Activated T-cell treated with anti-CD3 and anti-CD28 coated beads, Interleukin-2, amount 50 U/mL, for 1 hour (primary cell): ENCODE results near the gene TMEM229A.
"Not testable (repeated sequence)": the region's sequence is repeated elsewhere in the genome, so short reads cannot be mapped to it uniquely, and the experiment has no call there.

Experiments
- DNase-seq: peaks from one replicate; pipeline ENCODE4 v3.0.0-alpha.2; 2020

The TMEM229A gene

DNA sequence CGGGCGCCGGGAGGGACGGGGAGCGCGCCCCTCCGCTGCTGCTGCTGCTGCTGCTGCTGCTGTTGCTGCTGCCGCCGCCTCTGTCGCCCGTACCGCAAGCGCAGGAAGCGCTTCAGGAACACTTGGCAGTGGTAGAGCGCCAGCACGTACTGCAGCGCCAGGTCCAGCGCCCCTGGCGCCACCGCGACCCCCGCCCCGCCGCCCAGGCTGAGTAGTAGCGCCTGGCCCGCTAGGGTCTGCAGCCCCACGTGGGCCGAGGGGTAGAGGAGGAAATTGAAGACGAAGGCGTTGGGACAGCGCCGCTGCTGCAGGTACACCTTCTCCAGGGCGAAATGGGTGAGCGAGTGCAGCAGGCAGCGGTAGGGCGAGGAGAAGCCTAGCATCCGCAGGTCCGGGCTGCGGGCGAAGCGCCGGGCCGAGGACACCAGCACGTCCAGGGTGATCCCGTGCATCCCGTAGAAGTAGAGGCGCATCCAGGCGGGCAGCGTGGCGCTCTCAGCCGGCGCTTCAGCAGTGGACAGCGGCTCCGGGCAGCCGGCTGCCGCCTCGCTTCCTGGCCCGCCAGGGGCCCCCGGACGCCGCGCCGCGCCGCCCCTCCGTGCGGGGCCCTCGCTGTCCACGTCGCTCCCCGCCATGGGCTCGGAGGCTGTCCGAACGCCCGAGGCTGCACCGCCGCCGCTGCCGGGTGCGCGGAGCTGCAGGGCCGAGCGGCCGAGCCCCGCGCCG is at the start of gene TMEM229A:
TMEM229A (minus strand) TSS at position 699 of the 726 bp plus-strand sequence; CDS start at position 635, 64 bp downstream.
- DNase-seq: no peak

DNA sequence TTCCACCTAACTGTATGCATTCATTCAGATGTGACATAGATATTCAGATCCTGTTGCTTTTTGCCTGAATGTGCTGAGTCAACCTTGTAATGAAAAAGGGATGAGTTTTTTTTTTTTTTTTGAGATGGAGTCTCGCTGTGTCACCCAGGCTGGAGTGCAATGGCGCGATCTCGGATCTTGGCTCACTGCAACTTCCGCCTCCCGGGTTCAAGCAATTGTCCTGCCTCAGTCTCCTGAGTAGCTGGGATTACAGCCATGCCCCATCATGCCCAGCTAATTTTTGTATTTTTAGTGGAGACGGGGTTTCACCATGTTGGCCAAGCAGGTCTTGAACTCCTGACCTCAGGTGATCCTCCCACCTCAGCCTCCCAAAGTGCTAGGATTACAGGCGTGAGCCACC is 49.4 kb upstream of the TMEM229A start:
- DNase-seq: not testable (repeated sequence)

DNA sequence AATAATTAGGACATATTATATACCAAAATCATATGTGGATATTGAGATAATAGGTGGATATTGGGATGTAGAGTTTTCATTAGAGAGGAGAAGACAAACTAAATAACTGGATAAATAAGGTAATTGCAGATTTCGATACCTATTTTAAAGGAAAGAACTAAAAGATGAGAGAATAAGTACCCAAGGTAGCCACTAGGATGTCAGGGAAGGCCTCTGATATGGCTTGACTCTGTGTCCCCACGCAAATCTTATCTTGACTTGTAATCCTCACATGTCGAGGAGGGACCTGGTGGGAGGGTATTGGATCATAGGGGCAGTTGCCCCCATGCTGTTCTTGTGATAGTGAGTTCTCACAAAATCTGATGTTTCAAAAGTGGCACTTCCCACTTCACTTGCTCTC is 44.7 kb upstream of the TMEM229A start:
- DNase-seq: no peak

DNA sequence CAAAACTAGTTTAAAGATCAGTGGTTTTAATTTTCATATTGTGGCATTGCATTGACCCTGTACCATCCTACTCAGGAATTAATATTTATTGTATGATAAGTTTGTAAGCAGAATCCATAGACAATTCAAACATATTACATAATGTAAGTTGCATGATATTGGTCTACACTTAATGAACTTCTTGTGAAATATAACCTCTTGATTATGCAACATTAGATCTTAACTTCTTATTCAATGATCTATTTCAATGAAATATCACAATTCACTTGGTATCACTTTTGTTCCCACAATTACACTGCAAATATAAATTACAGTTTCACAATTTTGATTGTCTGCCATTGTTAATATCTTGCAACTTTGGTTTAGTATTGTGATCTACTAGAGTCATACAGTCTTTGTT is 44.0 kb upstream of the TMEM229A start:
- DNase-seq: no peak

DNA sequence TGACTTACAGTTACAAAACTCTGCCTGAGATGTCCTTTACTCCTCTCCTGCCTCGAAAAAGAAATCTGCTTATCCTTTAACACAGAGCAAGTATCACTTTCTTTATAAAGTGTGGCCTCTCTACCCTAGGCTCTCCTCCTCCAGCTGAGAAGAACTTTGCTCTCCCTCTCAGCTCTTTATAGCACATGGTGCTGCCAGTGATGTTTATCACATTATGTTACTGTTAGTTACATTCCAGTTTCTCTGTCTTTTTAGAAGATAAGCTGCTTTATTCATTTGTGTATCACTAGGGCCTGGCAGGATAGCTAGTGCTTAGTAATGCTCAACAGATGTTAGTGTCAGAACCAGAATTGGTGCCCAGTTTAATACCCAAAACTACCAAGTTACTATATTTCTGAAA is 41.1 kb upstream of the TMEM229A start:
- DNase-seq: no peak

DNA sequence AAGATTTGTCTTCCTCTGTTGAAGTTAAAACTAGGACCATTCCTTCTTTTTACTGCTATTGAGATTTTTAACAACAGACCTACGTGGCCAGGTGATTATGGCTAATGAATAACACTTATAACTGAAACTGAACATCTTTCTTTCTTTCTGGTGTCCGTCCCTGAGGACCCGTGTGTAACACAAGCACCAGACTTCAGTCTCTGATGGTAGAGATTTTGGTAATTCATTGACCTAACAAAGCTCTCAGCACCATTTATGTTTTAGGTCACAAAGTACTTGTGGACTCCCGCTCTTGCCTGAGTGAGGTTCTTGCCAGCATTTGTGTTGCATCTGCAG is 40.4 kb upstream of the TMEM229A start:
- no peak for DNase-seq

DNA sequence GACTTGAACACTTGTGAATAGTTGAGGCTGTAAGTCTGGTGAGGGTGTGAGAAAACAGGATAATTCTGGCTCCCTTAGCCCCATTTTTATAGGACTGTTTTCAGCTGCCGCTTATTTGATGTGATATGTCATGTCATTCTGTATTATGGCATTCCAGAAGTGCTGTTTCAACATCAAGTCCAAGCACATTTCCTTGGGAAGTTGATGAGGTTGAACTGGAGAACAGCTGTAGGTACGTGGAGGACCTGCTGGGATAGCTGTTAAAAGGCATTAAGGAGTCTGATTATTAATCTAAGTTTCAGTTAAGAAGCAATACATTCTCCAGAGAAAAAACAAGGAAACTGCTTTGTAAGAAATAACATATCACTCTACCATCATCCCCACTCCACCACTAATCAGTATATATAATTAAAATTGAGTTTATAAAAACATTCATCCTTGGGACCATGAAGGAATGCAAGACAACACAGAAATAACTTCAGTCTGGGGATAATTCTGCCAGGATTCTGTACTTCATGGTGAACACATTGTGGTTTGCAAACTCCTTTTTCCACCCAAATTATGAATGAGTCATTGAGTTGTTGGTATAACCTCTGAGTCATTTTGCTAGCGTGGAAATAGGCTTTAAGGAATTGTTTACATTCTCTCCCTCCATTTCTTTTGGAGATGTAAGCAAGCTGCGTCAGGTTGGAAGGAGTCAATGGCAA is 39.9 kb upstream of the TMEM229A start:
- no peak for DNase-seq

DNA sequence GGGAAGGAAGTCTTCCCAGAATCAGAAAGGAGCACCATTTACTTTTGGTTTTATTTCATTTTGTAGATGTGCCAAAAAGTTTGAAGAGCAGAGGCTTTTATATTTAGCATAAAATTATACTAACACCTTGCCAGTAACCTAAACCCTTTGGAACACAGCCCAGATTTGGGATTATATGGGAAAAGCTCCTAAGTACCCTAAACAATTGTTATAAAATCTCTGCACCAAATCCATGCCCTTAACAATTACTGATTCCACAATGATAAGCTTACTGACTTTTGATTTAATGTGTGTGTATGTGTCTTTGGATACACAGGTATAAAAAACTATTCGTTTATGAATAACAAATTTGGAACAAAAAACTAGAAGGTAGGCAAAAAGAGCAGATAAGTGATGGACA is 39.0 kb upstream of the TMEM229A start:
- DNase-seq: no peak

DNA sequence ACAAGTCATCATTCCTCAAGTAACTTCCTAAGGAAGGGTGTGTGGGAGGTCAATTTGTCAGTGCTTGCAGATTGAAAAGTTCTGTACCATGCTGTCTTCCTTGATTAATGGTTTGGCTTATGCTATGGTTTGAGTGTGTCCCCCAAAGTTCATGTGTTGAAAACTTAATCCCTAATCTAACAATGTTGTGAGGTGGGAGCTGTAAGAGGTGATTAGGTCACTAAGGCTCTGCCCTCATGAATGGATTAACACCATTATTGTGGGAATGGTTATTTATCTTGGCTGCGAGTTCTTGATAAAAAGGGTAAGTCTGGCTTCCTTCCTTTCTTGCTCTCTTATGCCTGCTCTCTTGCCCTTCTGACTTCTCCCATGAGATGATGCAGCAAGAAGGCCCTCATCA is 29.3 kb upstream of the TMEM229A start:
- no peak for DNase-seq

DNA sequence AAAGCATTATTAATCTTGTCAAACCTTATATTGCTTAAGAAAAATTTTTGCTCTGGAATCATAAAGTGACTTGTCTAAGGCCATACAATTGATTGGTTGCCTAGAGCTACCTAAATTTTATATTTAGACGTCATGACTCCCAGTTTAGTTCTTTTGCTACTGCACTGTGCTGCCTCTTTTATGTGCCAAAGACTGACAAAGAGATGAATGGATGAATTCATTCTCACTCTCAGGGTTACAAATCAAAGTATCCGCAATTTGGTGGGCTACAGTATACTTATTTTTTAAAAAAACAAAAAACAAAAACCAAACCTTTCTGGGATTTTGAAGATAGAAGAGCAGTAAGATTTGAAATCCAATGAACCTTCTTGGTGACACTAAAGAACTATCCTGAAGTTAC is 27.7 kb upstream of the TMEM229A start:
- no peak for DNase-seq

DNA sequence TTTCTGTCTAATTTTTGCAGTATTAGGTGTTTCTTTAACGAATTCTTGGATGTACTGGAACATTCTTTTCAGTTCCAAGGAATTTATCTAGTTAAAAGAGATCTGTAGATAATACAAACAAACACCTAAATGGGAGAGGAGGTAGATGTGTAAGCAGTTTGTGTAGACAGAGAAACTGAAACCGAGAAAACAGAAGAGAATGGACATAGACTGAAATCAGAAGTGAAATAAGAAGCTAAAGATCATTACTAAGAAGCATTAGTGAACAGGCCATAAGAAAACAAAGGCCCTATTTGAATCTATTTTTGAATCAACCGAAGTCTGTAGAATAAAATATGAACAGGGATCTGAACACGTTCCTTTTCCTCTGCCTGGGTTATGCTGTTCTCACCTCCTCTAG is 26.5 kb upstream of the TMEM229A start:
- DNase-seq: no peak

DNA sequence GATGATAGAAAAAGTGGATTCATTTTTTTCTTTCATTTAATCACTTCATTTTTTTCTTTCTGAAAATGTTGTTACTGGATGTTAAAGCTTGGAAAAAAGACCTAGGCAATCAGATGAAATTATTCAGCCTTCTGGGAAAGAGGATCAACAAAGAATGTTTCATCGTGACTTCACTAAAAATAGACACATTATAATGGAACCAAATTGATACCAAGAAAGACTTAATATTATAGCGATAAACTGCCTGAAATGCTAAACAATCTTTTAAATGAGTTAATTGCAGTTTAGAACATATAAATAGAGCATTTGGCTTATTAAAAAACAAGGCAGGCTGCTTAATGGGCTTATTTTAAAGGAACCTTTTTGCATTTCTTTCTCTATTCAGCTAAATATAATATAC is 25.6 kb upstream of the TMEM229A start:
- DNase-seq: no peak

DNA sequence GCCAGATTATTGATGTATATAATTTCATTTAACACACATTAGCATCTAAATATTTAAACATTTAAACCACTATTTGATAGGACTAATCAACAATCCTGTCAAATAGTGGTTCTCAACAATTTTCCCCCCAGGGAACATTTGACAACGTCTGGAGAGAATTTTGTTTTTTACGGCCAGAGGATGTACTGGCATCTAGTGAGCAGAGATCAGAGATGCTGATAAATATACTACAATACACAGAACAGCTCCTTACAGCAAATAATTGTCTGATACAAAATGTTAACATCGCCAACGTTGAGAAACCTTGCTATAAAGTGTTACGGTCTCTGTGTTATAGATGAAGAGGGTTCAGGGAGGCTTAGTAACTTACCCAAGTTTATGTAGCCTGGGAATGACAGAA is 25.0 kb upstream of the TMEM229A start:
- no peak for DNase-seq

DNA sequence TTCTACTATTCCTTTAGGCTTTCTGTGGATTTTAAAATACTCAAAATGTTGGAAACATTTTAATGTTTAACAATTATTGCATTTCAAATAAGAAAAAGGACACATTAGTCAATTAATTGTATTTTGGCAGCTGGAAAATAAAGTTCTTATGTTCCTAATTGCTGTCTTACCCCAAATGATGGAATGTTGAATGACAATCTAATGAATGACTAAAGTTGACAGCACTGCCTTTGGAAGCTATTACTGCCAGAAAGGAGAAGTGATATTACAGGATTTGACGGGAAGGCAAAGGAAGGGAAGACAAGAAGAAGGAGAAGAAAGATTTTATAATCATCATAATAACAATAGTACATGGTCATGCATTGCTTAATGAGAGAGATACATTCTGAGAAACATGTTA is 23.4 kb upstream of the TMEM229A start:
- DNase-seq: no peak

DNA sequence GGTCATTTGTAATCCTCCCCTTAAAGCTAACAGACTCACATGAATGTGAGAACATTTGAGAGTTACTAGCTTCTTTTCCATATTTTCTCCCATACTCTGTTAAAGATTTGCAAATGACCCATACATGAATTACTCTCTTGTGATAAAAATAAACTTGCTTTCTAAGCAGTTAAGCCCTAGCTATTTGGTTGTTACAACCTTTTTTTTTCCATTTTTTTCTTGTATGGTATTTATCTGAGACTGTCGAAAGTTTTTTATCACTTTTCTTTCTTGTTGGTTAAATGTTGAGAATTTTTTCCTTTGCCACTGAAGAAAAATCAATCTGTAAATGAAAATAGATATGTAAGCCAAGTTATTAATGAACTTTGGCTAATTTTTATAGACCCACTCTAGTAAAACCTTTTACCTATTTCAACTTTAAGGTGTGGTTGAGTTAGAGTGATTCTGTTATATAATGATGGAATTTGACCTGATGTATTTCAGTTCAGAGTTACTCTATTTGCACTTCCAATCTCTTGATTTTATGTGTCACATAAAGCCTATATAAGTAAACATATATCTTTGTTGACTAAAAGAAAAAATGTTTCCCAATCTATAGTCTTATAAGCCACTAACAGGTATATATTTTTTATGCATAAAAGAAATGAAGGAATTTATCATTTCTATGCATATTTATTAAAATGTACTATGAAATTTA is 19.0 kb upstream of the TMEM229A start:
- no peak for DNase-seq

DNA sequence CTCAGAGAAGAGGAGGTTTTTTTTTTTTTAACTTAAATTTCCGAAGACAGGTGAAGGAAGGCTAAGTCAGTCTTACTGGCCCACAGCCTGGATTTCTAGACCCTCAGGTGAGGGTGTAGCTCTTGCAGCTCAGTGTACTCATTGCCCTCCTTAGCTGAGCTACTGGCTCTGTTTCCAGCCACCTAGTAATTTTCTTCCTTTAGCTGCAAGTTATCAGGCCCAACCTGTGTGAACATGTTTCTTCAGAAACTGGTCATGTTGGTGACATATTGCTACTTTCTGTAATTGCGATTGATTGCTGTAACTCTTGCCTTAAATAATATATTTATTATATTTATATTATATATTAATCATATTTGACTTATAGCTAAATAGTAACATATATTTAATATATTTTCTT is 10.0 kb upstream of the TMEM229A start:
- no peak for DNase-seq

DNA sequence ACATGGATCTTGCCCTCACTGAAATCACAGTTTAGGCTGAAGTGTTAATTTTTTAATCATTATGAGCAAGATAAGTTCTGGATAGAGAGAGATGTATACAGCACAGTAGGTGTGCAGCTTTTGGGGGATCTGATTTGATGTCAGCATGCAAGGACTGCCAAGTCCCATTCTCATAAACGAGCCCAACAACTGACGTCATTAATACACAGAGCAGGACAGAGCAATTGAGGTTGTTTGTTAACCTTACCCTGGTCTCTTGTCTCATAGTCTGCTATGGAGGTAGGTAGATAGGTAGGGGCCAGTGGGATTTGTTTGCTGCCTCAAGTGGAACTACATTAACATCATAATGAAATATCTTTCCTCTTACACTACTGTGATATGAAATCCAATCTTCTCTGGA is 8.6 kb upstream of the TMEM229A start:
- DNase-seq: no peak

DNA sequence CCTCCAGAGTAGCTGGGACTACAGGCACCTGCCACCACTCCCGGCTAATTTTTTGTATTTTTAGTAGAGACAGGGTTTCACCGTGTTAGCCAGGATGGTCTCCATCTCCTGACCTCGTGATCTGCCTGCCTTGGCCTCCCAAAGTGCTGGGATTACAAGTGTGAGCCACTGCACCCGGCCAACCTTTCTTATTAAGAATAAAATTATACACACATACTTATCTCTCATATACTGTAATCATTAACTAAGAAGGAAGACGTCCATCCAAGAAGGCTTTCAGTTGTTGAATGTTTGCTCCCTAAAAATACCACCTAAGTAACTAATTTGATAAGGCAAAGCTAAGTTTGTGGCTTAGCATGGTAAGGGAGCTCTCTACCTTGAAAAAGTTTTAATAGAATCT is 5.0 kb upstream of the TMEM229A start:
- DNase-seq: not testable (repeated sequence)

DNA sequence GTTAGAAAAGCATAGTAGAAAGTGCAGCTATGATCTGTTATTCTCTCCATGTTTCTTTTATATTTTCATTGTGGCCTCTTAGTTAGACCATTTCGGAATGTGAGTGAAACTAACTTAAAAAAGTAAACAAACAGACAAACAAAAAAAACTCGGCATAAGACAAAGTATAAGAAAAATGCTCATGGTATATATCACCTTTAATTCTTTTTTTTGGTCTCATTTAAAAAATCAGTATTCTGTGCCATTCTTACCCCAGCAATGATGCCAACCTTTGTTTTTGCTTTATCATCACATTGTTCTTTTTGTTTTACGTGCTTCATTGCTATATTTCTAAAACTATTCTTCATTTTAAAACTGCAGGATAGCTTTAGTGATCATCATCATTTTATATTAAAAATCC is 2.8 kb upstream of the TMEM229A start:
- DNase-seq: no peak

DNA sequence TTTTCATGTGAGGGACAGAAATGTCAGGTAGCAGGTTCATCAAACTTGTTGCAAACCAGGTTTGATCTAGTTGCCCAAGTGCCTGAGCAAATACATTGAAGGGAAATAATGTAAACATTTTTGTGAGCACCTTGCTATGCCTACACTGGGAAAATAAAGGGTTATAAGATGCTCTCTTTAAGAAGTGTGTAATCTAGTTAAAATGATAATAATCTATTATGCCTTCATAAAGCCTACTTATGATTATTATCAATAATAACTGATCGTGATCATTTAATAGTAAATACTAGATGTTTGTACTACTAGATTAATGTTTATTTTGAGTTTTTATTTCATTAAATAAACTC is 1.9 kb upstream of the TMEM229A start:
- DNase-seq: no peak

DNA sequence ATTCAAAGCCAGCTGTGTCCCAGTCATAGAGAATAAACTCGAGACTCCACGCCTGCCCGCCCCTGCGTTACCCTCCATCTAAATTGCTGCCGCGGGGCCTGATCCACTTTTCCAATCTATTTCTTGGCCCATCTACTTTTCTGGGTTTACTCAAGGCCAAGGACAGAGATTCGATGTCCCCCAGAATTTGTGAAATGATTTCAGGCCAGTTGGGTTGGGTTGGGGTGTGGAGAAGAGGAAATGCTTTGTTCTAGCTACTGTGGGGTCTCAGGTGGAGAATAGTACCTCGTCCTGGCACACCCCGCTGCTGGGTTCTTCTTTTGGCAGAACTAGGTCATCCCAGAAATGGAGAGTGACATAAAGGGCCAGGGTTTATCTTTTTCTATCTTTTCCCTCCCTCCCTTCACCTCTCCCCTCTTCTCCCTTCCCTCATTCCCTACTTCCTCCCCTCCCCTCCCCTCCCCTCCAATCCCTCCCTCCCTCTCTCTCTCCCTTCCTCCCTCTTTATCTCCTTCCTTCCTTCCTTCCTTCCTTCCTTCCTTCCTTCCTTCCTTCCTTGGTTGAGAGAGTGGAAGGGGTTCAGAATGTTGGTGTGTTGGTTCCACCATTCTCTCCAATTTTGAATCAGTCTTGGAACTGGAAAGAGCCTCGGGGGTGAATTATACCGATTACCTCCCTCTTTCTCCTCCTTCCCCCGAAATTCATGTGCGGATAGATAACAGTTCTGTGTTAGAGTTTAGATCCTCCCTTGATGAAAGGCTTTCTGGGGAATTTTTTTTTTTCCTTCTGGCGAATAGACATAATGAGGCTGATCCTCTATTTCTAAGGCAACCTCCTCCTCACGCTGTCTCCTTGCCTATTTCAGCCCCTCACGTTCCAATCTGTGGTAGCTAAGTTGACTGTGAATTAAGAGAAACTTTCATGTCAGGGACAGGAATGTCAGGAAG is 1.2 kb upstream of the TMEM229A start:
- no peak for DNase-seq

DNA sequence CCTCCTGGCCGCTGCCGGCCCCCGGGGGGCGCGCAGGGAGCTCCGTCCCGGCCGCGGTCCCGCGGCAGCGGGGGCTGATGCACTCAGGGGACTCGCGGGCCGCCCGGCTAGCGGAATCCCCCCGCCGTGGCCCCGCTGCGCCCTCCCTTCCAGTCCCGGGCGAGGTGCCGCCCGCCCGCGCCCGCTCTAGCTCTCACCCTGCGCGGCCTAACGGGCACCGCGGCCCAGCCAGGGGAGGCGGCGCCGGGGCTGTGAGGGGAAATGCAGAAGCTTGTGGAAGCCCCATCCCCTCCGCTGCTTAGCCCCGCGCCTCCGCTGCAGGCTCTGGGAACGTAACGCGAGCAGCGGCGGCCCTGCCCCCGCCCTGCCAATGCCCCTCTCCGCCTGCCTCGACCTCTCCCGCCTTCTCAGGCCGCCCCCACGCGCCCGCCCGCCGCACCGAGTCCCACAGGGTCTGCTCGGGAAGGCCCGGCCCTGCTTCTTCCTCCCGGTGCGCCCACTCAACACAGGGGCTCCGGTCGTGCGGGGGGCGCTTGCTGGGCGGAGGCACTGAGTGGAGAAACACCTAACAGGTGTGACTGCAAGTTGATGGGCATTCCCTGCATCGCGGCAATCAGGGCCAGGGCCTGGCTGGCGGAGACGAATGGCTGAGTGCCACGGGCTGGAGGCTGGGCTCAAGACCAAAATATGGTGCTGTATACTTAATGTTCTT is 384 bp upstream of the TMEM229A start:
- no peak for DNase-seq

DNA sequence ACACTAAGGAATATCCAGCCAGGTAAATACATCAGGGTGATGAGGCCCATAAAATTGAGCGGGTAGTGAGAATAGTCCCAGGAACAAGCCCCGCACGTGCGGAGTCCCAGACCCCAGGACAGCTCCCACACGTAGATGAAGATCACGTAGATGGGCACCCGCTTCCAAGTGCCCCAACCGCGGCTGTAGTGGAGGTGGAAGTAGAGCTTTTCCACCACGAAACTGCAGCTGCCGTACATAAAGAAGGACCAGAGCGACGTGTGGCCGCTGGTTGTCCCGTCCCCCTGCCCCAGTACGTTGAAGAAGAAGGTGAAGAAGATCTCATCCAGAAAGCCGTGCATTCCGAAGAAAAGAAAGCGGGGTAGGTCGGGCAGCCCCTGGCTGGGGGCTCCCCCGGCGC is 948 bp downstream of the TMEM229A start:
- no peak for DNase-seq
